SJSA1 (cell line): ENCODE measurements around the gene PDGFC. TPM values are rescaled to one million over a fixed set of nuclear protein-coding genes. Genes with fewer than 3 reads are reported as not detected.

Experiments
- DNase-seq, 2 experiments: peaks; one replicate each; pipeline ENCODE4 v3.0.0-alpha.2; 2015 to 2020; ENCODE audit warnings: low spot score in 2 of 2, low read depth in 1 of 2
- H3K27ac ChIP-seq: fragments of 250-450 bp; sonication (Bioruptor Pico); 2 replicates; pipeline ENCODE4 v1.5.1; 2020; ENCODE audit warnings: mild to moderate bottlenecking, moderate library complexity
- H3K27me3 ChIP-seq: fragments of 250-450 bp; sonication (Bioruptor Pico); replicated peaks from 2 replicates; pipeline ENCODE4 v1.5.1; 2020; ENCODE audit warnings: mild to moderate bottlenecking, moderate library complexity
- H3K36me3 ChIP-seq: fragments of 250-450 bp; sonication (Bioruptor Pico); 2 replicates; pipeline ENCODE4 v1.5.1; 2020; ENCODE audit warnings: mild to moderate bottlenecking
- H3K4me1 ChIP-seq: fragments of 250-450 bp; sonication (Bioruptor Pico); replicated peaks from 2 replicates; pipeline ENCODE4 v1.6.1; 2021; ENCODE audit warnings: mild to moderate bottlenecking
- H3K4me3 ChIP-seq: fragments of 250-450 bp; sonication (Bioruptor Pico); 2 replicates; pipeline ENCODE4 v1.5.1; 2020; ENCODE audit warnings: mild to moderate bottlenecking
- H3K9me3 ChIP-seq: fragments of 250-450 bp; sonication (Bioruptor Pico); replicated peaks from 2 replicates; pipeline ENCODE4 v1.5.1; 2020; ENCODE audit warnings: mild to moderate bottlenecking
- total RNA-seq: library from RNA; depleted of rRNA; stranded (reverse); fragments of >200 nt; shearing (Covaris generic); gene quantifications from 2 replicates; pipeline ENCODE4 v1.2.3, GENCODE V29; 2014

Gene PDGFC
- total RNA-seq, 1 experiment from 2014 or later: 63.0 TPM

- H3K9me3 ChIP-seq: no peaks in the 10 kb centered on the region
- DNase-seq: no peak
- H3K27ac ChIP-seq: no peak overlapping the region
- H3K4me3 ChIP-seq: no peak overlapping the region
- peaks cover 25% of the 10 kb centered on the region for H3K4me1 ChIP-seq
- H3K27me3 ChIP-seq: no peaks in the 10 kb centered on the region
- no peaks in the 10 kb centered on the region for H3K36me3 ChIP-seq
These were observed 187.6 kb downstream of the PDGFC start for GRCh38 chr4:156783966-156784365.

- Histone ChIP-seq H3K4me1 (peaks cover 35% of the 10 kb centered on the region), H3K9me3 (no peaks in the 10 kb centered on the region), H3K36me3 (no peaks in the 10 kb centered on the region), H3K27me3 (no peaks in the 10 kb centered on the region), H3K27ac (peak overlapping the region; percentile 22; the same call in 1 of the 2 replicates), H3K4me3 (no peak overlapping the region)
- no peak for DNase-seq
These were observed 189.1 kb downstream of the PDGFC start for GRCh38 chr4:156782491-156782890.

- no peak overlapping the region for H3K4me3 ChIP-seq
These were observed 189.7 kb downstream of the PDGFC start for GRCh38 chr4:156781852-156782251.

GRCh38 chr4:156779774-156780173, 191.8 kb downstream of the PDGFC start:
- peak; percentile 50 to 70 for DNase-seq
- Histone ChIP-seq H3K4me1 (peaks cover 36% of the 10 kb centered on the region), H3K27me3 (no peaks in the 10 kb centered on the region), H3K27ac (peak overlapping the region; percentile 50), H3K36me3 (no peaks in the 10 kb centered on the region), H3K4me3 (no peak overlapping the region), H3K9me3 (no peaks in the 10 kb centered on the region)

More at GRCh38 chr4:156781852-156782251, 189.7 kb downstream of the PDGFC start:
- no peak for DNase-seq
- Histone ChIP-seq H3K4me1 (peaks cover 35% of the 10 kb centered on the region), H3K36me3 (no peaks in the 10 kb centered on the region), H3K27ac (peak overlapping the region; percentile 22), H3K27me3 (no peaks in the 10 kb centered on the region), H3K9me3 (no peaks in the 10 kb centered on the region)

GRCh38 chr4:156779042-156779441, 192.6 kb downstream of the PDGFC start:
- Histone ChIP-seq H3K4me1 (peaks cover 43% of the 10 kb centered on the region), H3K27me3 (no peaks in the 10 kb centered on the region), H3K36me3 (no peaks in the 10 kb centered on the region), H3K9me3 (no peaks in the 10 kb centered on the region), H3K27ac (peak overlapping the region; percentile 50), H3K4me3 (no peak overlapping the region)
- peak in 1 of 2 experiments; percentile 12 for DNase-seq

GRCh38 chr4:156778606-156779005, 193.0 kb downstream of the PDGFC start:
- H3K27me3 ChIP-seq: no peaks in the 10 kb centered on the region
- no peaks in the 10 kb centered on the region for H3K36me3 ChIP-seq
- DNase-seq: peak in 1 of 2 experiments; percentile 13
- peak overlapping the region; percentile 50 for H3K27ac ChIP-seq
- H3K4me1 ChIP-seq: peaks cover 48% of the 10 kb centered on the region
- H3K4me3 ChIP-seq: no peak overlapping the region
- H3K9me3 ChIP-seq: no peaks in the 10 kb centered on the region

- no peaks in the 10 kb centered on the region for H3K27me3 ChIP-seq
- peak overlapping the region; percentile 50; the same call in 1 of the 2 replicates for H3K27ac ChIP-seq
- DNase-seq: no peak
- H3K4me3 ChIP-seq: no peak overlapping the region
- H3K4me1 ChIP-seq: peaks cover 50% of the 10 kb centered on the region
- H3K36me3 ChIP-seq: no peaks in the 10 kb centered on the region
- H3K9me3 ChIP-seq: no peaks in the 10 kb centered on the region
These were observed 193.5 kb downstream of the PDGFC start for GRCh38 chr4:156778093-156778492.

- no peak overlapping the region for H3K4me3 ChIP-seq
- DNase-seq: no peak
- no peaks in the 10 kb centered on the region for H3K9me3 ChIP-seq
- H3K4me1 ChIP-seq: peaks cover 54% of the 10 kb centered on the region
- H3K27ac ChIP-seq: no peak overlapping the region
- no peaks in the 10 kb centered on the region for H3K36me3 ChIP-seq
- no peaks in the 10 kb centered on the region for H3K27me3 ChIP-seq
These were observed 195.8 kb downstream of the PDGFC start for GRCh38 chr4:156775813-156776212.

- 0 out of 2 replicates have a peak overlapping the region, but pooled peaks have one; percentile 17 for H3K27ac ChIP-seq
- H3K9me3 ChIP-seq: no peaks in the 10 kb centered on the region
- no peaks in the 10 kb centered on the region for H3K27me3 ChIP-seq
- H3K4me3 ChIP-seq: no peak overlapping the region
- peak; percentile 38 to 49 for DNase-seq
- no peaks in the 10 kb centered on the region for H3K36me3 ChIP-seq
- peaks cover 47% of the 10 kb centered on the region for H3K4me1 ChIP-seq
These were observed 197.2 kb downstream of the PDGFC start for GRCh38 chr4:156774422-156774821.

GRCh38 chr4:156773648-156774357, 197.8 kb downstream of the PDGFC start:
- H3K4me3 ChIP-seq: no peak overlapping the region
- peaks cover 41% of the 10 kb centered on the region for H3K4me1 ChIP-seq
- no peak for DNase-seq

GRCh38 chr4:156771171-156771837, 200.3 kb downstream of the PDGFC start:
- no peak overlapping the region for H3K4me3 ChIP-seq
- H3K27me3 ChIP-seq: no peaks in the 10 kb centered on the region
- no peaks in the 10 kb centered on the region for H3K9me3 ChIP-seq
- peak in 1 of 2 experiments; percentile 37 for DNase-seq
- peaks cover 32% of the 10 kb centered on the region for H3K4me1 ChIP-seq
- H3K27ac ChIP-seq: peak overlapping the region; percentile 31
- H3K36me3 ChIP-seq: 0 out of 2 replicates have a peak, but pooled peaks cover 3% of the 10 kb centered on the region

More at GRCh38 chr4:156773648-156774357, 197.8 kb downstream of the PDGFC start:
- Histone ChIP-seq H3K36me3 (no peaks in the 10 kb centered on the region), H3K27ac (0 out of 2 replicates have a peak overlapping the region, but pooled peaks have one; percentile 17), H3K27me3 (no peaks in the 10 kb centered on the region), H3K9me3 (no peaks in the 10 kb centered on the region)

- Histone ChIP-seq H3K9me3 (no peaks in the 10 kb centered on the region), H3K27me3 (no peaks in the 10 kb centered on the region), H3K4me1 (peaks cover 32% of the 10 kb centered on the region), H3K4me3 (no peak overlapping the region), H3K27ac (no peak overlapping the region), H3K36me3 (0 out of 2 replicates have a peak, but pooled peaks cover 3% of the 10 kb centered on the region)
- no peak for DNase-seq
These were observed 201.5 kb downstream of the PDGFC start for GRCh38 chr4:156770140-156770539.

- DNase-seq: no peak
- Histone ChIP-seq H3K27me3 (no peaks in the 10 kb centered on the region), H3K36me3 (0 out of 2 replicates have a peak, but pooled peaks cover 3% of the 10 kb centered on the region), H3K4me3 (no peak overlapping the region), H3K4me1 (peaks cover 18% of the 10 kb centered on the region), H3K9me3 (no peaks in the 10 kb centered on the region), H3K27ac (no peak overlapping the region)
These were observed 203.6 kb downstream of the PDGFC start for GRCh38 chr4:156767911-156768415.

- Histone ChIP-seq H3K27ac (no peak overlapping the region), H3K36me3 (peaks cover 7% of the 10 kb centered on the region; the same call in 1 of the 2 replicates), H3K9me3 (no peaks in the 10 kb centered on the region), H3K4me1 (peaks cover 14% of the 10 kb centered on the region), H3K27me3 (no peaks in the 10 kb centered on the region), H3K4me3 (no peak overlapping the region)
- no peak for DNase-seq
These were observed 204.8 kb downstream of the PDGFC start for GRCh38 chr4:156766846-156767245.
